ENCODE data around the gene PTGFRN. TPM values are rescaled to one million over a fixed set of nuclear protein-coding genes. Genes with fewer than 3 reads are reported as not detected.

Gene PTGFRN
- polyA plus RNA-seq, 1 donor (not counting 4 experiments of a cell fraction or from before 2014, with no cell fraction given), result 177 TPM

GRCh38 chr1:116949213-116949985 is 39.7 kb downstream of the PTGFRN start:
- dilution Hi-C loops (cut with MboI; ENCODE audit: extremely low pct_ligation_motif_present, low sequenced_read_pairs), result no loop called here

GRCh38 chr1:116950517-116951199 is 40.9 kb downstream of the PTGFRN start:
- no peak for FAIRE-seq

More at GRCh38 chr1:116949213-116949985, 39.7 kb downstream of the PTGFRN start:
- peaks cover 75% of the 10 kb centered on the region for H3K79me2 ChIP-seq (ENCODE audit: control insufficient read depth, insufficient read depth, low read length)
- FAIRE-seq, result no peak
- no peak overlapping the region for H3K27ac ChIP-seq (ENCODE audit: control insufficient read depth, insufficient read depth, low read length)
- no peaks in the 10 kb centered on the region for H3K4me1 ChIP-seq (ENCODE audit: control insufficient read depth, extremely low read depth, insufficient read depth, low read length)
- DNase-seq (ENCODE audit: low read depth, low spot score), result no peak
- no peak overlapping the region for H3K4me2 ChIP-seq (ENCODE audit: control insufficient read depth, extremely low read depth, insufficient read depth, low read depth, low read length)
- H3K9me3 ChIP-seq (ENCODE audit: control insufficient read depth, low read depth, low read length), result no peaks in the 10 kb centered on the region
- no peak overlapping the region for H2AFZ ChIP-seq (ENCODE audit: control insufficient read depth, low read length)
- H4K20me1 ChIP-seq (ENCODE audit: control insufficient read depth, extremely low read depth, insufficient read depth, low read length), result no peaks in the 10 kb centered on the region
- H3K4me3 ChIP-seq (ENCODE audit: control insufficient read depth in 2 of 3, extremely low read depth in 1 of 3, insufficient read depth in 2 of 3, low read depth in 1 of 3, low read length in 3 of 3), result no peak overlapping the region
- H3K27me3 ChIP-seq (ENCODE audit: control insufficient read depth, extremely low read depth, insufficient read depth, low read length), result no peaks in the 10 kb centered on the region
- TF ChIP-seq EZH2 (IDR thresholded peaks at IDR 0.05; ENCODE audit: low read length), result no peak
- TF ChIP-seq CTCF (optimal IDR thresholded peaks at IDR 0.05 in 1 of 3, IDR thresholded peaks at IDR 0.05 in 1 of 3, conservative IDR thresholded peaks at IDR 0.05 in 1 of 3; ENCODE audit: extremely low read depth in 1 of 3, insufficient read depth in 2 of 3, low read length in 3 of 3), result no peak
- H3K9me1 ChIP-seq (ENCODE audit: control insufficient read depth, extremely low read depth, insufficient read depth, low read length), result no peaks in the 10 kb centered on the region
- H3K36me3 ChIP-seq (ENCODE audit: control insufficient read depth in 2 of 2, extremely low read depth in 1 of 2, insufficient read depth in 2 of 2, low read length in 2 of 2), result peaks cover 41 to 52% of the 10 kb centered on the region in 2 experiments
- no peak overlapping the region for H3K9ac ChIP-seq (ENCODE audit: control insufficient read depth, extremely low read depth, insufficient read depth, low read length)

More at GRCh38 chr1:116950517-116951199, 40.9 kb downstream of the PTGFRN start:
- TF ChIP-seq CTCF (optimal IDR thresholded peaks at IDR 0.05 in 1 of 3, IDR thresholded peaks at IDR 0.05 in 1 of 3, conservative IDR thresholded peaks at IDR 0.05 in 1 of 3; ENCODE audit: extremely low read depth in 1 of 3, insufficient read depth in 2 of 3, low read length in 3 of 3) (no peak), EZH2 (IDR thresholded peaks at IDR 0.05; ENCODE audit: low read length) (no peak)
- Histone ChIP-seq H3K4me2 (ENCODE audit: control insufficient read depth, extremely low read depth, insufficient read depth, low read depth, low read length) (no peak overlapping the region), H3K9me3 (ENCODE audit: control insufficient read depth, low read depth, low read length) (no peaks in the 10 kb centered on the region), H3K27ac (ENCODE audit: control insufficient read depth, insufficient read depth, low read length) (no peak overlapping the region), H2AFZ (ENCODE audit: control insufficient read depth, low read length) (no peak overlapping the region), H3K79me2 (ENCODE audit: control insufficient read depth, insufficient read depth, low read length) (peaks cover 74% of the 10 kb centered on the region), H3K9ac (ENCODE audit: control insufficient read depth, extremely low read depth, insufficient read depth, low read length) (no peak overlapping the region), H3K36me3 (ENCODE audit: control insufficient read depth in 2 of 2, extremely low read depth in 1 of 2, insufficient read depth in 2 of 2, low read length in 2 of 2) (peaks cover 40 to 43% of the 10 kb centered on the region in 2 experiments), H3K27me3 (ENCODE audit: control insufficient read depth, extremely low read depth, insufficient read depth, low read length) (no peaks in the 10 kb centered on the region), H4K20me1 (ENCODE audit: control insufficient read depth, extremely low read depth, insufficient read depth, low read length) (no peaks in the 10 kb centered on the region), H3K4me3 (ENCODE audit: control insufficient read depth in 2 of 3, extremely low read depth in 1 of 3, insufficient read depth in 2 of 3, low read depth in 1 of 3, low read length in 3 of 3) (no peak overlapping the region), H3K9me1 (ENCODE audit: control insufficient read depth, extremely low read depth, insufficient read depth, low read length) (no peaks in the 10 kb centered on the region), H3K4me1 (ENCODE audit: control insufficient read depth, extremely low read depth, insufficient read depth, low read length) (no peaks in the 10 kb centered on the region)
- DNase-seq (ENCODE audit: low read depth, low spot score), result no peak
- dilution Hi-C loops (cut with MboI; ENCODE audit: extremely low pct_ligation_motif_present, low sequenced_read_pairs), result no loop called here

Data from keratinocyte (primary cell).